Trophoblast cell (in vitro differentiated cells and primary cell): ENCODE measurements around the gene RIT2.

Experiments
- DNase-seq, 2 donors: peaks; one replicate each; pipeline ENCODE4 v3.0.0-alpha.2; 2016
- H2AFZ ChIP-seq: 2 replicates; pipeline ENCODE4 v1.6.1; 2013; ENCODE audit warnings: low read length, moderate library complexity, mild to moderate bottlenecking; ENCODE audit not compliant: insufficient read depth, poor library complexity
- H2AK5ac ChIP-seq: 2 replicates; pipeline ENCODE4 v1.6.1; 2013; ENCODE audit warnings: mild to moderate bottlenecking, low read length
- H2BK120ac ChIP-seq: 2 replicates; pipeline ENCODE4 v1.6.1; 2013; ENCODE audit warnings: low read length, mild to moderate bottlenecking, moderate library complexity; ENCODE audit not compliant: insufficient read depth, poor library complexity
- H2BK12ac ChIP-seq: 2 replicates; pipeline ENCODE4 v1.6.1; 2013; ENCODE audit warnings: mild to moderate bottlenecking, low read length, moderate library complexity
- H2BK5ac ChIP-seq: 2 replicates; pipeline ENCODE4 v1.6.1; 2013; ENCODE audit warnings: low read length, low read depth, moderate library complexity, mild to moderate bottlenecking; ENCODE audit not compliant: poor library complexity
- H3K14ac ChIP-seq: 2 replicates; pipeline ENCODE4 v1.6.1; 2013; ENCODE audit warnings: mild to moderate bottlenecking, low read length
- H3K18ac ChIP-seq: 2 replicates; pipeline ENCODE4 v1.6.1; 2013; ENCODE audit warnings: mild to moderate bottlenecking, low read length
- H3K23ac ChIP-seq: 2 replicates; pipeline ENCODE4 v1.6.1; 2013; ENCODE audit warnings: low read length
- H3K27ac ChIP-seq: 2 replicates; pipeline ENCODE4 v1.5.1; 2013; ENCODE audit warnings: low read depth, mild to moderate bottlenecking, inconsistent platforms, low read length, moderate library complexity
- H3K27me3 ChIP-seq: 2 replicates; pipeline ENCODE4 v1.6.1; 2013; ENCODE audit warnings: inconsistent platforms, mild to moderate bottlenecking, low read length, moderate library complexity; ENCODE audit not compliant: insufficient read depth
- H3K36me3 ChIP-seq, 2 experiments: 1 replicate in 1 of 2; 2 replicates in 1 of 2; pipeline ENCODE4 v1.6.1; 2013; ENCODE audit warnings: low read length in 2 of 2, mild to moderate bottlenecking in 2 of 2, moderate library complexity in 1 of 2; ENCODE audit not compliant: insufficient read depth in 2 of 2, control insufficient read depth in 1 of 2
- H3K4ac ChIP-seq: 2 replicates; pipeline ENCODE4 v1.6.1; 2013; ENCODE audit warnings: low read depth, mild to moderate bottlenecking, low read length, moderate library complexity
- H3K4me1 ChIP-seq, 2 experiments: 1 replicate in 1 of 2; 2 replicates in 1 of 2; pipeline ENCODE4 v1.6.1; 2013; ENCODE audit warnings: low read length in 2 of 2, mild to moderate bottlenecking in 2 of 2, moderate library complexity in 1 of 2; ENCODE audit not compliant: insufficient read depth in 2 of 2, control insufficient read depth in 1 of 2
- H3K4me2 ChIP-seq: 2 replicates; pipeline ENCODE4 v1.6.1; 2013; ENCODE audit warnings: inconsistent platforms, mild to moderate bottlenecking, low read length, moderate library complexity
- H3K4me3 ChIP-seq: 2 replicates; pipeline ENCODE4 v1.5.1; 2013; ENCODE audit warnings: mild to moderate bottlenecking, low read depth, low read length, inconsistent platforms
- H3K79me1 ChIP-seq: one replicate; pipeline ENCODE4 v1.6.1; 2013; ENCODE audit warnings: low read length
- H3K79me2 ChIP-seq: 2 replicates; pipeline ENCODE4 v1.6.1; 2013; ENCODE audit warnings: low read length, mild to moderate bottlenecking; ENCODE audit not compliant: control insufficient read depth, insufficient read depth, poor library complexity
- H3K9ac ChIP-seq: 2 replicates; pipeline ENCODE4 v1.6.1; 2013; ENCODE audit warnings: mild to moderate bottlenecking, low read length
- H3K9me3 ChIP-seq: 2 replicates; pipeline ENCODE4 v1.6.1; 2013; ENCODE audit warnings: low read depth, mild to moderate bottlenecking, control low read depth, inconsistent platforms, low read length; ENCODE audit not compliant: insufficient read depth
- H4K12ac ChIP-seq: 2 replicates; pipeline ENCODE4 v1.6.1; 2013; ENCODE audit warnings: low read depth, mild to moderate bottlenecking, low read length, moderate library complexity
- H4K8ac ChIP-seq: 2 replicates; pipeline ENCODE4 v1.6.1; 2013; ENCODE audit warnings: low read depth, mild to moderate bottlenecking, low read length, moderate library complexity
- H4K91ac ChIP-seq: one replicate; pipeline ENCODE4 v1.6.1; 2013; ENCODE audit warnings: low read depth, mild to moderate bottlenecking, low read length, moderate library complexity
- WGBS: extraction: QIAGEN DNeasy Blood & Tissue Kit; methylation state at CpG from one replicate; pipeline ENCODE4 v1.1.7; 2013; ENCODE audit warnings: missing lambda C conversion rate; ENCODE audit not compliant: insufficient read length, insufficient coverage; ENCODE audit errors: extremely low coverage; 5-methylcytosine and 5-hydroxymethylcytosine counted together

The RIT2 gene

DNA sequence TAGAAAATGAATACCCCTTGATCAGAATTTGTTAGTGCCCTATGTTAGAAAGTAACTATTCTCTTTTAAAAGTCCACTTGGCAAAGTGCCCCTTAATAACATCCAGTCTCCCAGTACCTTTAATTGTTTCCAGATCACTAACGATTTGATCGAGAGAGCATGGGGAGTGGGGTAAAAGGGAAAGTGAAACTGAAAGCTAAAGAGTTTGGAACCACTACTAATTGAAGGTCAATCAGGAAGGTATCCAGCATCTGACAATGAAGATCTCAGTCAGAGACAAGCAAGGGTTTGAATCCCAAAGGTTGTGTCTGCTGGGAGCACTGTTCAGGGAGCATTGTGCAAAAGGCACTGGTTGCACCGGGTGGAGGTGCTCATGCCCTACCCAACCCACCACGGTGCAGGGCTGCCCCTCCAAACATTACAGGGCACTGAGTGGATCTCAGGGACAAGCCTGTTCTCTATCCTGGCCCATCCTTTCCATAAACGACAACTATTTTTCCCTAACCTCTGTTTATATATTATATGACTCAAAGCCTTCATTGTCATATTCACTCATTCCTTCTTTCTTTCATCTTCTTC is 14.6 kb upstream of the RIT2 start:
- Histone ChIP-seq H2AFZ (no peak overlapping the region), H2AK5ac (no peak overlapping the region), H2BK120ac (no peak overlapping the region), H2BK12ac (no peak overlapping the region), H3K36me3 (no peaks in the 10 kb centered on the region), H3K79me2 (no peaks in the 10 kb centered on the region), H3K9ac (peak overlapping the region; percentile 12), H4K91ac (no peak overlapping the region), H3K4ac (no peak overlapping the region), H3K27me3 (no peaks in the 10 kb centered on the region), H4K8ac (no peak overlapping the region), H3K4me1 (no peaks in the 10 kb centered on the region), H3K27ac (no peak overlapping the region), H3K23ac (no peak overlapping the region), H3K14ac (no peak overlapping the region), H3K79me1 (no peaks in the 10 kb centered on the region), H4K12ac (no peak overlapping the region), H3K4me2 (no peak overlapping the region), H3K18ac (no peak overlapping the region), H3K4me3 (no peak overlapping the region), H3K9me3 (no peaks in the 10 kb centered on the region), H2BK5ac (no peak overlapping the region)
- no peak for DNase-seq
- WGBS, result no CpG with 5 or more reads among the region's 5 CpGs

DNA sequence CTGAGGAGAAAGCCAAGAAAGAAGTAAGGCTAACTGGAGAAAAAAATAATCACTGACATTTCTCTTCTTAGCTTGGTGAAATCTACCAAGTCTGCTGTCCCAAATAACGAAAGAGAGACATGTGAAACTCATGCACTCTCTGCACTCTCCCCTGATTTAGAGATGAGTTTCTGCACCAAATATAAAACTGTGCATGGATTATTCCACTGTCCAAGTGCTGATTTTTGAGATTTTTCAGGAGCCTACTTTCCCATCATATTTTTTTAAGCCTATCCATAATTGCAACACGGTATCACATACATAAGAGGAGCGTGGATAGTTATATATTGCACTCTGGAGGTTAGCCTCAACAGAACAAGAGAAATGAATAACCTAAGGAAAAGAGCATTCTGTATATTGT is 10.0 kb upstream of the RIT2 start:
- no peak overlapping the region for H2BK12ac ChIP-seq
- H3K36me3 ChIP-seq, result no peaks in the 10 kb centered on the region
- no peak overlapping the region for H2BK5ac ChIP-seq
- no peak overlapping the region for H2AFZ ChIP-seq
- no peak overlapping the region for H3K4ac ChIP-seq
- no peak overlapping the region for H2AK5ac ChIP-seq
- H3K4me1 ChIP-seq, result no peaks in the 10 kb centered on the region
- H3K23ac ChIP-seq, result no peak overlapping the region
- H3K9ac ChIP-seq, result no peak overlapping the region
- H3K79me1 ChIP-seq, result no peaks in the 10 kb centered on the region
- H3K4me3 ChIP-seq, result no peak overlapping the region
- no peaks in the 10 kb centered on the region for H3K27me3 ChIP-seq
- no peak overlapping the region for H3K27ac ChIP-seq
- no peak overlapping the region for H3K4me2 ChIP-seq
- no peak overlapping the region for H4K8ac ChIP-seq
- no peak overlapping the region for H4K91ac ChIP-seq
- no peak overlapping the region for H2BK120ac ChIP-seq
- H4K12ac ChIP-seq, result no peak overlapping the region
- H3K18ac ChIP-seq, result no peak overlapping the region
- DNase-seq, result no peak
- no peaks in the 10 kb centered on the region for H3K79me2 ChIP-seq
- no CpG with 5 or more reads among the region's 3 CpGs for WGBS
- no peaks in the 10 kb centered on the region for H3K9me3 ChIP-seq
- H3K14ac ChIP-seq, result no peak overlapping the region

DNA sequence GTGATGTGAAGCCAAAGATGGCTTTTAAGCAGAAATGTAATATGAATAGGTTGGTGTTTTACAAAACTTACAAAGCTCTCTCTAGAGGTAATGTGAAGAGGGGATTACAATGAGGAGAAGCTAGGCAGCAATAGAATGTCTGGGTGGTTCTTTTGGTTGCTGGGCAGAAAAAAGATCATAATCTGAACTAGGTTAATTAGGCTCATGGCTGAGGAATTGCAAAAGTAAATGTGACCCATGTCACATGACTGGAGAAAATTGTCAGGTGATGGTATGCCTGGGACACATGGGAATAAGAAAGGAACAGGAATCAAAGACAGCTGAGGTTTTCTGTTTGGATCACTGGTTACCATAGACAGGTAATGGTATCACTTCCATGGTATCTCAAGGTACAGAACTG is 7.5 kb upstream of the RIT2 start:
- Histone ChIP-seq H3K4me1 (no peaks in the 10 kb centered on the region), H3K4ac (no peak overlapping the region), H3K14ac (no peak overlapping the region), H3K79me2 (no peaks in the 10 kb centered on the region), H2AK5ac (no peak overlapping the region), H3K23ac (no peak overlapping the region), H2BK5ac (no peak overlapping the region), H4K12ac (no peak overlapping the region), H3K4me3 (no peak overlapping the region), H3K27ac (no peak overlapping the region), H3K27me3 (no peaks in the 10 kb centered on the region), H3K36me3 (no peaks in the 10 kb centered on the region), H2BK120ac (no peak overlapping the region), H3K4me2 (no peak overlapping the region), H2BK12ac (no peak overlapping the region), H3K9me3 (no peaks in the 10 kb centered on the region), H3K18ac (no peak overlapping the region), H4K91ac (no peak overlapping the region), H4K8ac (no peak overlapping the region), H3K79me1 (no peaks in the 10 kb centered on the region), H2AFZ (no peak overlapping the region), H3K9ac (no peak overlapping the region)
- DNase-seq, result peak in 1 of 2 donors; percentile 62

DNA sequence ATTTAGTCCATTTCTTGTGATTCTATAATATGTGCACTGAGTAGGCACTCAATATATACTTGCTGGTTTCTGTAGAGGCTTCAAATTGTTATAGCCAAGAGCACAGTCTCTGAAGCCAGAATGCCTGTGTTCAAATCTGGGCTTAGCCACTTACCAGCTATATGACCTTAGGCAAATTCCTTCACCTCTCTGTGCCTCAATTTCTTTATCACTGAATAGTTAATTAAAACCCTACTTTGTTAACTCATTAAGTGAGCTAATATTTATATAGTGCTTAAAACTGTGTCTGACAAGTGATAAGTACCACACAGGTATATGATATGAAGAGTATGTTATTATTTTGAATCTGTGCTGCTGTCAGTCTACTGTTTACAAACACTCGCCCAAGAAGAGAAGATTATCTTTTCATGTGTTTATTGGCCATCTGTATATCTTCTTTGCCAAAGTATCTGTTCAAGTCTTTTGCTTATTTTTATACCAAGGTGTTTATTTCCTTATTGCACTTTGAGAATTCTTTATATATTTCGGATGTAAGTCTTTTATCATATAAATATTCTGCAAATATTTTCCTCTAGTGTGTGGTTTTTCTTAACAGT is 1.3 kb upstream of the RIT2 start:
- H3K36me3 ChIP-seq, result no peaks in the 10 kb centered on the region
- no peaks in the 10 kb centered on the region for H3K79me1 ChIP-seq
- H3K4me1 ChIP-seq, result no peaks in the 10 kb centered on the region
- no peak overlapping the region for H3K9ac ChIP-seq
- no peak overlapping the region for H3K23ac ChIP-seq
- H4K8ac ChIP-seq, result no peak overlapping the region
- no peak for DNase-seq
- H2AFZ ChIP-seq, result no peak overlapping the region
- no peak overlapping the region for H3K4me2 ChIP-seq
- no peak overlapping the region for H4K12ac ChIP-seq
- no peaks in the 10 kb centered on the region for H3K79me2 ChIP-seq
- no peak overlapping the region for H2BK12ac ChIP-seq
- no peak overlapping the region for H3K27ac ChIP-seq
- H3K4ac ChIP-seq, result no peak overlapping the region
- H4K91ac ChIP-seq, result no peak overlapping the region
- no peak overlapping the region for H2BK5ac ChIP-seq
- no peak overlapping the region for H2BK120ac ChIP-seq
- no peak overlapping the region for H3K4me3 ChIP-seq
- no peaks in the 10 kb centered on the region for H3K27me3 ChIP-seq
- no peaks in the 10 kb centered on the region for H3K9me3 ChIP-seq
- H2AK5ac ChIP-seq, result no peak overlapping the region
- WGBS, result no CpG with 5 or more reads among the region's 2 CpGs
- no peak overlapping the region for H3K18ac ChIP-seq
- no peak overlapping the region for H3K14ac ChIP-seq
